Measurements from ENCODE around the gene STRN4.
"Not testable (repeated sequence)": the region's sequence is repeated elsewhere in the genome, so short reads cannot be mapped to it uniquely, and the experiment has no call there.

STRN4 gene

GRCh38 chr19:46746281-46747057 lies at the start of gene STRN4:
Gene STRN4 (minus strand): TSS chr19:46746450. CDS start chr19:46746430, 20 bp downstream.
- peak; percentile 21 to 33 for DNase-seq

GRCh38 chr19:46791944-46792343 lies 45.7 kb upstream of the STRN4 start:
- DNase-seq, result no peak

- no peak for DNase-seq
Measured at GRCh38 chr19:46789371-46789770, 43.1 kb upstream of the STRN4 start.

GRCh38 chr19:46788968-46789338 lies 42.7 kb upstream of the STRN4 start:
- no peak for DNase-seq

GRCh38 chr19:46788262-46788967 lies 42.2 kb upstream of the STRN4 start, which contains the start of gene SLC1A5:
Gene SLC1A5 (minus strand): TSS chr19:46788594. CDS start chr19:46787965, 629 bp downstream.
- peak; percentile 96 to 97 for DNase-seq

- peak in 1 of 2 experiments; percentile 59 for DNase-seq
Measured at GRCh38 chr19:46787331-46788261, 41.3 kb upstream of the STRN4 start.

- no peak for DNase-seq
Measured at GRCh38 chr19:46787040-46787330, 40.7 kb upstream of the STRN4 start.

GRCh38 chr19:46786236-46787039 lies 40.2 kb upstream of the STRN4 start:
- DNase-seq, result no peak

GRCh38 chr19:46785980-46786235 lies 39.7 kb upstream of the STRN4 start:
- no peak for DNase-seq

GRCh38 chr19:46785054-46785979 lies 39.1 kb upstream of the STRN4 start:
- DNase-seq, result no peak

GRCh38 chr19:46784262-46785053 lies 38.2 kb upstream of the STRN4 start:
- no peak for DNase-seq

GRCh38 chr19:46783670-46784069 lies 37.4 kb upstream of the STRN4 start:
- peak; percentile 46 to 49 for DNase-seq

GRCh38 chr19:46782355-46783019 lies 36.2 kb upstream of the STRN4 start:
- no peak for DNase-seq

- DNase-seq, result not testable (repeated sequence)
Measured at GRCh38 chr19:46777956-46778645, 31.9 kb upstream of the STRN4 start.

- DNase-seq, result no peak
Measured at GRCh38 chr19:46776927-46777911, 31.0 kb upstream of the STRN4 start.

- no peak for DNase-seq
Measured at GRCh38 chr19:46775642-46776258, 29.5 kb upstream of the STRN4 start.

- no peak for DNase-seq
Measured at GRCh38 chr19:46773018-46773399, 26.8 kb upstream of the STRN4 start.

Measured in NCI-H187 (cell line).